HG02588 (cell line): ENCODE results near the gene KHK.
A peak's percentile ranks its signal among the peaks of the same experiment; 100 is the strongest.

Experiments
- ATAC-seq: cut with Tn5 transposase; IDR thresholded peaks from one replicate; pipeline ENCODE4 v1.9.1; 2021; ENCODE audit warnings: mild to moderate bottlenecking, moderate library complexity; ENCODE audit not compliant: unreplicated experiment

KHK gene

GRCh38 chr2:27080603-27080936 lies 6.0 kb upstream of the KHK start:
- ATAC-seq = no peak

GRCh38 chr2:27081984-27082772 lies 4.4 kb upstream of the KHK start:
- no peak for ATAC-seq

GRCh38 chr2:27082773-27083409 lies 3.7 kb upstream of the KHK start:
- no peak for ATAC-seq

GRCh38 chr2:27083410-27084296 lies 2.9 kb upstream of the KHK start:
- ATAC-seq = no peak

GRCh38 chr2:27084297-27085061 lies 2.1 kb upstream of the KHK start:
- no peak for ATAC-seq

GRCh38 chr2:27085062-27085672 lies 1.4 kb upstream of the KHK start:
- no peak for ATAC-seq

- ATAC-seq = no peak
These were observed 891 bp upstream of the KHK start for GRCh38 chr2:27085673-27086089.

- peak; percentile 78 for ATAC-seq
These were observed 365 bp upstream of the KHK start for GRCh38 chr2:27086090-27086723.

GRCh38 chr2:27087823-27088410 lies 1.3 kb downstream of the KHK start:
- ATAC-seq = no peak

- no peak for ATAC-seq
These were observed 2.1 kb downstream of the KHK start for GRCh38 chr2:27088634-27089033.

GRCh38 chr2:27089111-27089954 lies 2.8 kb downstream of the KHK start:
- ATAC-seq = no peak

- no peak for ATAC-seq
These were observed 5.4 kb downstream of the KHK start for GRCh38 chr2:27091746-27092695.

- ATAC-seq = no peak
These were observed 6.3 kb downstream of the KHK start for GRCh38 chr2:27092696-27093429.

GRCh38 chr2:27093430-27094352 lies 7.1 kb downstream of the KHK start:
- ATAC-seq = no peak

GRCh38 chr2:27094353-27094984 lies 7.9 kb downstream of the KHK start:
- ATAC-seq = no peak

- no peak for ATAC-seq
These were observed 8.8 kb downstream of the KHK start for GRCh38 chr2:27095427-27095744.
